NCI-H187 treated with DMSO at 0.1 percent for 48 hours (cell line): ENCODE results near the gene HRH4.

Experiments used
- DNase-seq: peaks from one replicate; lab custom pipeline; 2025; lab: John Stamatoyannopoulos, UW

The HRH4 gene

GRCh38 chr18:24509435-24509834, 49.0 kb downstream of the HRH4 start:
- DNase-seq = no peak

GRCh38 chr18:24514439-24514838, 54.0 kb downstream of the HRH4 start:
- DNase-seq = no peak

- no peak for DNase-seq
Observed at GRCh38 chr18:24515721-24516120, 55.3 kb downstream of the HRH4 start.

GRCh38 chr18:24516261-24516660, 55.8 kb downstream of the HRH4 start:
- no peak for DNase-seq

- DNase-seq = no peak
Observed at GRCh38 chr18:24517554-24517953, 57.1 kb downstream of the HRH4 start.

GRCh38 chr18:24518596-24518995, 58.2 kb downstream of the HRH4 start:
- DNase-seq = no peak
